Measurements from ENCODE around the gene RPUSD3.
A peak's percentile ranks its signal among the peaks of the same experiment; 100 is the strongest.

The RPUSD3 gene

DNA sequence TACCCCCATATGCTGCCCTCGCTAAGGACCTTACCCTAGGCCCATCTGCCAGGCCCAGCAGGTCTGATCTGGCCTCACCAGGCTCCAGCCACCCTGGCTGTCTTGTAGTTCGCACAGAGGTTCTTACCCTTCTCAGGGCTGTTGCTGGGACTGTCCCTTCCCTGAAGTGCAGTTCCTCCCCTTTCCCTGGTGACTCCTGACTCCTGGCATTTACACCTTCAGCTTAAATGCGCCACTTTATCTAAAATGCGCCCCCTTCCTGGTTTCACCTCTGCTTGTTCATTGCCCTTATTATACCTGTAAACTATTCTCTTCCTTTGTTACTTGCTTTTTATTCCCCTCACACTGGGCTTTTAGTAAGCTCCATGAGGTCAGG is 34.6 kb downstream of the RPUSD3 start:
- Mint-ChIP-seq H3K9me3 (no peaks in the 10 kb centered on the region), H3K27ac (peak overlapping the region; percentile 98), H3K27me3 (no peaks in the 10 kb centered on the region), H3K4me3 (peak overlapping the region; percentile 79 to 92), H3K4me1 (peaks cover 42 to 63% of the 10 kb centered on the region in 2 donors), H3K36me3 (peaks cover 50 to 66% of the 10 kb centered on the region in 2 donors)
- ATAC-seq (replicated peaks) = peak; percentile 45 to 47
- DNase-seq = no peak

DNA sequence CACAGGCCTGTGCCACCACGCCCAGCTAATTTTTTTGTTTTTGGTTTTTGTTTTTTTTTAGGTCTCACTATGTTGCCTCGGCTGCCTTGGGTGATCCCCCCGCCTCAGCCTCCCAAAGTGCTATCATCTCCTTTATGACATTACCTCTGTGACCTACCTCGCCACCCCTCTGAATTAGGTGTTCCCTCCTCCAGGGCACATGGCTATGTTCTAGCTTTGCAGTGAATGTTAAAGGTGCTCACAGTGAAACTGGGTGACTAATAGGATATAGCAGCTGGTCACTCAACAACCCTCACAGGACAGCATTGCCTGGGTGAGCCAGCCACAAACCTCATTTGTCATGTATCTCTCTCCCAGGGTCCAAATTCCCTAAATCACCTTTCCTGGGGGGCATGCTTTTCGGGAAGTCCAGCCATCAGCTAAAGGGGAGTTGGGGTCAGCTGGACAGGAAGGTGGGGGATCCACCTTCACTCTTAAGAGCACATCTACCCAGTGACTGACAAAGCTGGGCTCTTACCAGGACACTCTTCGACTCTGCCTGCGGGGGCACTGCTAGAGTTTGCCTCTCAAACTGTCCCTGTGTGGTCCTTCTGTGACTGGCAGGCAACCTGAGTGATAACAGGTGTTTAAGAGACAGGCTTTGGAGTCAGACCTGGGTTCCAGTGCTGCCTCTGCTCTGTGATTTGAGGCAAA is 35.3 kb downstream of the RPUSD3 start:
- H3K9me3 Mint-ChIP-seq = no peaks in the 10 kb centered on the region

DNA sequence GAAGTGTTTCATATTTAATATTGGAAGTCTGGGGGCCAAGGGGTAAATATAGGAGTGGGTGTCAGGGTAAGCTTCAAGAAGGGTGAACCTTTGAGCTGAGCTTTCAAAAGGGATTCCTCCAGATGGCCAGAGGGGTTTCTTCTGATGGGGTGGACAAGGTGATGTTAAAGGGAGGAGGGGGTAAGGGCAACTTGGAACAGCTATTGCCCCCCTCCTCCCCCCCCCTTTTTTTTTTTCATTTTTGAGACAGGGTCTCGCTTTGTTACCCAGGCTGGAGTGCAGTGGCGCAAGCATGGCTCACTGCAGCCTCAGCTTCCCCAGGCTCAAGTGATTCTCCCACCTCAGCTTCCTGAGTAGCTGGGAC is 35.8 kb downstream of the RPUSD3 start:
- Mint-ChIP-seq H3K4me3 (peak overlapping the region in 1 of 2 donors; percentile 51), H3K27me3 (no peaks in the 10 kb centered on the region), H3K36me3 (peaks cover 55 to 69% of the 10 kb centered on the region in 2 donors), H3K27ac (peak overlapping the region; percentile 98), H3K4me1 (peaks cover 53 to 76% of the 10 kb centered on the region in 2 donors), H3K9me3 (no peaks in the 10 kb centered on the region)
- no peak for ATAC-seq (replicated peaks)
- DNase-seq = no peak

More for the DNA sequence above, 35.3 kb downstream of the RPUSD3 start:
- Mint-ChIP-seq H3K4me1 (peaks cover 48 to 71% of the 10 kb centered on the region in 2 donors), H3K27me3 (no peaks in the 10 kb centered on the region), H3K4me3 (peak overlapping the region; percentile 51 to 57), H3K27ac (peak overlapping the region; percentile 98), H3K36me3 (peaks cover 55 to 69% of the 10 kb centered on the region in 2 donors)
- ATAC-seq (replicated peaks) (peak; percentile 74 to 76), DNase-seq (peak; percentile 40)

DNA sequence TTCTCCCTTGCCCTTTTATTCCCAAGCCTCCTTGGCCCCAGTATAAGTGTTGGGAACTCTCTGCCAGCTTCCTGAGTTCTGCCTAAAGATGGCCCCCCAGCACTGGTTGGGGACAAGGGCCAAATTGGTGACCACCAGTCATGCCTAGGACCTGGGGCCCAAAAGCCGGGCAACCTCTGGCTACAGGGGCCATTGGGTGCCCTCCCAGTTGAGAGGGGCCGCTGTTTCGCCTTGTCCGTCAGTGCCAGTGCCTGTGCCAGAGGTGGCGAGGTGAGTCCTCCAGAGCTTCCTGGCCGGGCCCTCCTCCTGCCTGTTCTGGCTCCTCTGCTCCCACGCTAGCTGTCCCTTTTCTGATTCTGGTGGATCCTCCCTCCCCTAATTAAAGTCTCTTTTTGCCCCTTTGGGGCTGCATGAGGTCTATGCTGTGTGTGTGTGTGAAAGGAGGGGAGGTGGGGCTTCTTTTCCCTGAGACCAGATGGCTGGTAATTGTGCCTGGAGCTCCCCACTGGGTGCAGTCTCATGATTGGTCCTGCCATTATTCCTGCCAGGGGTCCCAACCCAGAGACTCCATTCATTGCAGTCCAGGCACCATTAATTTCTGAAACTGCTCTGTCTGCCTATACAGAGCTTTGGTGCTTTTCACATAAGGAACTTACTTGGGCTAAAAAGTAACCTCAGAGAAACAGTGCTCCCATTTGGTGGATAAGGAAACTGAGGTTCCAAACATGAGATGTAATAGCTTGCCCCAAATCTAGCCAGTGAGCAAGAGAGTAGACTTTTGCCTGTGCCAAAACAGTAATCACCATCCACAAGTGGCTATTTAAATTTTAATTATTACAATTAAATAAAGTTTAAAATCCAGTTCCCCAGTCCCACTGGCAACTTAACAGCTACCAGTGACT is 36.9 kb downstream of the RPUSD3 start:
- H3K4me3 Mint-ChIP-seq = peak overlapping the region in 1 of 2 donors; percentile 17

DNA sequence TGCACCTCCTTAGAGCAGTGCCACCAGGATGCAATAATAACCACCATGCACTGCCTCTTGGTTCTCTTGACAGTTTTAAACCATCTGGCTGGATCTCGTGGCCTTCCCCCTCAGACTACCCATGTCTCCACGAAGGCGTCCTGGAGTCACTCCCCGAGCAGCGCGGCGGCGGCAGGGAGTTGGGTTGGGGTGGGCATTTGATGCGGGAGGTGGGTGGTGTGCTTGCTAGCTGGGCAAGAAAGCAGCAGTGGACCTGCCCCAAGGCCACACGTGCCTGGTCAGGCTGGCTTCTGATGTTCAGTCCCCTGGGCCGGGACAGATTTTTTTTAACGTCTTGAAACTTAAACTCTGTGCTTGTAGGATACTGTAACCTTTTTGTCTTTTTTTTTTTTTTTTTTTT is 37.7 kb downstream of the RPUSD3 start:
- DNase-seq (no peak), ATAC-seq (replicated peaks) (no peak)
- H3K4me3 Mint-ChIP-seq = no peak overlapping the region
- peaks cover 49 to 66% of the 10 kb centered on the region in 2 donors for H3K36me3 Mint-ChIP-seq
- H3K27me3 Mint-ChIP-seq = no peaks in the 10 kb centered on the region
- H3K27ac Mint-ChIP-seq = peak overlapping the region; percentile 86
- H3K9me3 Mint-ChIP-seq = no peaks in the 10 kb centered on the region
- H3K4me1 Mint-ChIP-seq = peaks cover 49 to 69% of the 10 kb centered on the region in 2 donors

More for the DNA sequence above, 36.9 kb downstream of the RPUSD3 start:
- no peaks in the 10 kb centered on the region for H3K27me3 Mint-ChIP-seq
- DNase-seq (no peak), ATAC-seq (replicated peaks) (no peak)
- peaks cover 53 to 77% of the 10 kb centered on the region in 2 donors for H3K4me1 Mint-ChIP-seq
- no peaks in the 10 kb centered on the region for H3K9me3 Mint-ChIP-seq
- H3K36me3 Mint-ChIP-seq = peaks cover 56 to 70% of the 10 kb centered on the region in 2 donors
- peak overlapping the region; percentile 86 for H3K27ac Mint-ChIP-seq

DNA sequence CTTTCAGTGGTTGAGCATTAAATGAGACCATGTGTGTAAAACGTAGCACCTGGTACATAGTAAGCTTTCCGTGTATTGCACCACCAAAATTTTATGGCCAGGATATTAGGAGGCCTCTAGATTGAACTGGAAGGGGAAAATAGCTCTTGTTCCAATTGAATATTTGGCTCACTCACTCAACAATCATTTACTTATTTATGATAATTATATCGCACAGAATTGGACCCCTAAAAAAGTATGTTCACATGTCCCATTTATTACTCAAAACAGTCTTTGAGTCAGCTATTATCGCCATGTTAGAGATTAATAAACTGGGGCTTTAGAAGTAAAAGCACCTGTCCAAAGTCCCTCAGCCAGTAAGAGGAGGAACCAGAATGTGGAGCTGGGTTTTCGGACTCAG is 38.8 kb downstream of the RPUSD3 start:
- no peak overlapping the region for H3K27ac Mint-ChIP-seq
- H3K36me3 Mint-ChIP-seq = peaks cover 46 to 62% of the 10 kb centered on the region in 2 donors
- no peak for ATAC-seq (replicated peaks)
- H3K27me3 Mint-ChIP-seq = no peaks in the 10 kb centered on the region
- no peaks in the 10 kb centered on the region for H3K9me3 Mint-ChIP-seq
- H3K4me1 Mint-ChIP-seq = peaks cover 41 to 58% of the 10 kb centered on the region in 2 donors
- no peak for DNase-seq
- H3K4me3 Mint-ChIP-seq = no peak overlapping the region

DNA sequence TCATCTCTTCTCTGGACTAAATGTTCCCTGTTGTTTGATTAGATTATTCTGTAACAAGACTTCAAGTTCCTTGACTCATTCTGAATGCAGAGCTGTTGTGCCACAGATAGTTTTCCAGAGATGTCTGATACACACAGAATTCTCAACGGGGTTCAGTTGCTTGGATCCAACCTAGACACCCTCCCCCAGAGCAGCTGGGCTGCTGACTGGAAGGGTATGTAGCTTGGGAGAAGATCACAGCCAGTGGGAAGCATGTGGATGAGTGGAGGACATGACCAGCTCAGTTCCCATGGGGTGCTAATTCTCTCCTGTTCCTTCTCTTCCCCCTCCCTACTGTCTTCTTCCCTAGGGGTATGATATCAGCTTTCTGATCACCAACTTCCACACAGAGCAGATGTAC is 40.3 kb downstream of the RPUSD3 start:
- Mint-ChIP-seq H3K4me1 (peaks cover 30 to 44% of the 10 kb centered on the region in 2 donors), H3K27me3 (no peaks in the 10 kb centered on the region), H3K9me3 (no peaks in the 10 kb centered on the region), H3K4me3 (no peak overlapping the region), H3K27ac (peak overlapping the region; percentile 89), H3K36me3 (peaks cover 44 to 58% of the 10 kb centered on the region in 2 donors)
- DNase-seq (no peak), ATAC-seq (replicated peaks) (no peak)

DNA sequence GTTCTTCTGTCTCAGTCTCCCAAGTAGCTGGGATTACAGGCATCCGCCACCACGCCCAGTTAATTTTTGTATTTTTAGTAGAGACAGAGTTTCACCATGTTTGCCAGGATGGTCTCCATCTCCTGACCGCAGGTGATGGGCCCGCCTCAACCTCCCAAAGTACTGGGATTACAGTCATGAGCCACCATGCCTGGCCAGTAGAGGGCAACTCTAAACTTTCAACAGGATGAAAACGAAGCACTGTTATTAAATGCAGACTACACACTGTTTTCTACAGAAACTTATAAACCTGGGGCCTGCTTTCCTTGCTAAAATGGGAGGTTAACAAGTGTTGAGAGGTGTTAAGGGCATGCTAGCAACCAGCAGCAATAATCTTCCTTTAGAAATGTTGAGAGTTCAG is 43.3 kb downstream of the RPUSD3 start:
- peaks cover 40 to 59% of the 10 kb centered on the region in 2 donors for H3K36me3 Mint-ChIP-seq

DNA sequence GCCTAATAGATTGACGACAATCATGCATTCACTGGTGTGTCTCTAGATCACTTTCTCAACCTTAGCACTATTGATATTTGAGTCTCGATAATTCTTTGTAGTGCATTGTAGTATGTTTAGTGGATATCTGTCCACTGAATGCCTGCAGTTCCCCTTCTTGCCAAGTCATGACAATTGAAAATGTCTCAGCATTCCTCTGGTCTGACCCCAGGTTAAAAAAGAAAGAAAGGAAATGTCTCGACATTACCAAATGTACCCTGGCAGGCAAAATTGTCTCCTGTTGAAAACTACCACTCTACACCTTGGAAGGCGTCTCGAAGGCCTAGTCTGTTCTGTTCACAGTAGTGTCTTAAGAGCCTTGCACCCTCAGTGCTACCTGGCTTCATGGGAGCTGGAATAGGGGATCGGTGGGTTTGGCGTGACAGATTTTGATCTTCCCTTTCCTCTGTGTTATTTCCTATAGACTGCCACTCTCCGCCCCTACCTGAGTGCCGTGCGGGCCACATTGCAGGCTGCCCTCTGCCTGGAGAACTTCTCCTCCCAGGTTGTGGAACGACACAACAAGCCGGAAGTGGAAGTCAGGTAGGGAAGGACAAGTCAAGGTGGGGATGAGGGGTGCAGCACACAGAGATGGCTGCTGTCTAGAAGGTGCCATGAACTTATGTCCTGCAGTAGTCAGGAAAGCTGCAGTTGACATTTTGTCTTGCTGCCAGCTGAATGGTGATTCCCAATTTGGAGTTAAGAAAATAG is 46.4 kb downstream of the RPUSD3 start:
- no peaks in the 10 kb centered on the region for H3K27me3 Mint-ChIP-seq
- H3K4me1 Mint-ChIP-seq = peaks cover 24 to 43% of the 10 kb centered on the region in 2 donors
- DNase-seq = no peak
- no peak for ATAC-seq (replicated peaks)
- H3K27ac Mint-ChIP-seq = peak overlapping the region; percentile 65
- peak overlapping the region; percentile 8 to 22 for H3K4me3 Mint-ChIP-seq
- H3K36me3 Mint-ChIP-seq = peaks cover 41 to 66% of the 10 kb centered on the region in 2 donors
- H3K9me3 Mint-ChIP-seq = peaks cover 0 to 4% of the 10 kb centered on the region in 2 donors

More for the DNA sequence above, 43.3 kb downstream of the RPUSD3 start:
- ATAC-seq (replicated peaks) = no peak
- Mint-ChIP-seq H3K27me3 (no peaks in the 10 kb centered on the region), H3K9me3 (no peaks in the 10 kb centered on the region), H3K4me1 (peaks cover 24 to 43% of the 10 kb centered on the region in 2 donors), H3K27ac (no peak overlapping the region), H3K4me3 (no peak overlapping the region)
- no peak for DNase-seq

DNA sequence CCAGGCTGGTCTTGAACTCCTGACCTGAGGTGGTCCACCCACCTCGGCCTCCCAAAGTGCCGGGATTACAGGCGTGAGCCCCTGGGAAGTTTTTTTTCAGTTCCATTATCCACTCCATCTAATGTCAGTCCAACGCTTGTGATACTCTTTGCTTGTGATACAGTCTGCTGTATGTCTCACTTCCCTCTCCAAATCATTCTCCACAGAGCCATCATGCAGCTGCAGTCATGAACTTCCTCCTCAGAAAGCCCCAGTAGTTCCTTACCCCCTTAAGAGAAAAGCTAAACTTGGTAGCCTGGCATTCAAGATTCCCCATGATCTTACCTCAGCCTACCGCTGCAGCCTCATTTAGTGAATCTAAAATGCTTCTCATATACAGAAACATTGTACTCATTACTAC is 48.6 kb downstream of the RPUSD3 start:
- Mint-ChIP-seq H3K36me3 (peaks cover 48 to 69% of the 10 kb centered on the region in 2 donors), H3K27ac (peak overlapping the region; percentile 100), H3K9me3 (peaks cover 0 to 4% of the 10 kb centered on the region in 2 donors), H3K4me3 (peak overlapping the region; percentile 89 to 97), H3K27me3 (no peaks in the 10 kb centered on the region), H3K4me1 (peaks cover 36 to 63% of the 10 kb centered on the region in 2 donors)
- DNase-seq (peak; percentile 68), ATAC-seq (replicated peaks) (peak; percentile 68 to 74)

DNA sequence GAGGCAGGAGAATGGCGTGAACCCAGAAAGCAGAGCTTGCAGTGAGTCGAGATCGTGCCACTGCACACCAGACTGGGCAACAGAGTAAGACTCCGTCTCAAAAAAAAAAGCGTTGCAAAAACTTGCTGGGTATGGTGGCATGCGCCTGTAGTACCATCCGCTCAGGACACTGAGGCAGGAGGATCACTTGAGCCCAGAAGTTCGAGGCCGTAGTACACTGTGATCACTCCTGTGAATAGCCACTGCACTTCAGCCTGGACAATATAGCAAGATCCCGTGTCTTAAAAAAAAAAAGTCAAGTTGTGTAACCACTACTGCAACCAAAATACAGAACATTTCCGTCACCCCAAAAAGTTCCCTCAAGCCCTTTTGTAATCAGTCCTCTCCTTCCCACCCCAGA is 49.4 kb downstream of the RPUSD3 start:
- peaks cover 39 to 71% of the 10 kb centered on the region in 2 donors for H3K4me1 Mint-ChIP-seq
- H3K9me3 Mint-ChIP-seq = peaks cover 0 to 4% of the 10 kb centered on the region in 2 donors
- no peaks in the 10 kb centered on the region for H3K27me3 Mint-ChIP-seq
- H3K4me3 Mint-ChIP-seq = peak overlapping the region; percentile 89 to 97
- DNase-seq (no peak), ATAC-seq (replicated peaks) (no peak)
- peaks cover 53 to 72% of the 10 kb centered on the region in 2 donors for H3K36me3 Mint-ChIP-seq
- peak overlapping the region; percentile 100 for H3K27ac Mint-ChIP-seq

DNA sequence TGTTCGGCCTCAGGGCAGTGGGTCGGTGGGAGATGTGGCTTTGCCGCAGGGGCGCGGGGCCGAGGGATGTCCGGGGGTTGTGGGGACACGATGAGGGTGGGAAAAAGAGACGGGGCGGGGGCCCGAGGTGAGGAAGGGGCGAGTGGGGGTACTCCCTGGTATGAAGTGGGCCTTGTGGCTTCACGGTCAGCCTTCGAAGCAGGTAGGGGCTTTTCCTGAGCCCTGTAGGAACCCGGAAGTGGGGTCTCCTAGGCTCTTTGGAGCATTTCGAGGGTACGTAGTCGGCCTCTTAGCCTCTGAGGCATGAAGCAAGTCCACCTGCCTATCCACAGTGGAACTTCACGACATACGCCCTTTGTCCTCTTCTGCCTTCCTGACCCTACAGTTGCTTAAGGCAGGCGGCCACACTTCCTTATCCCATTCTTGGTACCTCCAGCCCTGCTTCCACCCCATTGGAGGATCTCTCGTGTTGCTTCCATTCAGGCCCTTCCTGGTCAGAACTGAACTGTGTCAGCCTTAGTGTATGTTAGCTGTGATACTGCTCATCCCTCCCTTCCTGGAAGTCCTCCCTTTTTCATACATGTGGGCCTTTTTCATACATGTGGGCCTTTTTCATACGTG is 50.5 kb downstream of the RPUSD3 start:
- H3K36me3 Mint-ChIP-seq = peaks cover 57 to 76% of the 10 kb centered on the region in 2 donors
- no peaks in the 10 kb centered on the region for H3K27me3 Mint-ChIP-seq
- peaks cover 39 to 75% of the 10 kb centered on the region in 2 donors for H3K4me1 Mint-ChIP-seq
- peak; percentile 4 to 12 for ATAC-seq (replicated peaks)
- DNase-seq = no peak
- peak overlapping the region; percentile 100 for H3K27ac Mint-ChIP-seq
- H3K4me3 Mint-ChIP-seq = peak overlapping the region; percentile 89 to 97
- H3K9me3 Mint-ChIP-seq = peaks cover 0 to 4% of the 10 kb centered on the region in 2 donors

DNA sequence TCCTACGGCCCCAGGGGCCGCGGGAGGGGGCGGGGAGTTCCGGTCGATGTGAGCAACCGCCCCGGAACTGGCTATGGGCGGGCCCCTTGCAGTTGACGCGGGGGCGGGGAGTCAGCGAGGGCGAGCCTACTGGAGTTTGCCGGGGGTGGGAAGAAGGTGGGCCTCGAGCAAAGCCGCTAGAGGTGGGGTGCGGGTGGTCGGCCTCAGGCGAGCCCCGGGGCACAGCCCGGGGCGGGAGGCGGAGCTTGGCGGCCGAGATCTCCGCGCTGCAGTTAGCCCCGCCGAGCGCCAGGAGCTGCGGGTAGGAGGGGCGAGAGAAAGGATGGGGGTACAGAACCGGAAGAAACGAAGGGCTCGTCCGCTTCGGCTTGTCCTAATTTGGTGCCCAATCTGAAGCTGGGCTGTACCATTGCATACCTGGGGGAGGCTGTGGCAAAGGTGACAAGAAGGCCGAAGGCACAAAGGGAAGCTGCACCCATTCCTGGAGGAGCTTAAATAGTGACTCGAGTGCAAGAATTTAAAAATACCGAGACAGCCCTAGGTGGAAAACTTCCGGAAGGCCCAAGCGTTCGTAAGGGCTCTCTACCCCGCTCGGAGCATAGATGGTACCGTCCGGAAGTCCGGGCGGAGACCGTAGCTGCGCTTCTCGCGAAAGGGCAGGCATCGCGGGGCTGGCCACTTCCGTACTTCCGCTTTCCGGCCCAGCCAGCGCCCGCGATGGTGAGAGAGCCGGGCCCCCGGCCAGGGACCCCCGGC is 51.2 kb downstream of the RPUSD3 start, which contains the start of the genes ARPC4 and TADA3:
Gene ARPC4 (plus strand): TSS at position 678 of the 756 bp plus-strand sequence. CDS start 40 bp downstream, at position 718.
Gene TADA3 (minus strand): TSS at position 69 of the 756 bp plus-strand sequence. CDS start 1,007 bp downstream, outside the sequence.
- peak within 1 kb of the TSS; percentile 100 for H3K27ac Mint-ChIP-seq
- H3K27me3 Mint-ChIP-seq = no peaks in the 10 kb centered on the region
- peaks cover 41 to 74% of the 10 kb centered on the region in 2 donors for H3K4me1 Mint-ChIP-seq
- H3K4me3 Mint-ChIP-seq = peak within 1 kb of the TSS; percentile 89 to 97
- peaks cover 0 to 4% of the 10 kb centered on the region in 2 donors for H3K9me3 Mint-ChIP-seq
- peak; percentile 91 for DNase-seq
- peak; percentile 71 to 76 for ATAC-seq (replicated peaks)
- peaks cover 55 to 73% of the 10 kb centered on the region in 2 donors for H3K36me3 Mint-ChIP-seq
